Spleen (tissue), 11 donors: ENCODE results near the gene MAP7D1. TPM values are rescaled to one million over a fixed set of nuclear protein-coding genes. Genes with fewer than 3 reads are reported as not detected.
A peak's percentile ranks its signal among the peaks of the same experiment; 100 is the strongest.

ENCODE experiments used
- DNase-seq: peaks from one replicate; pipeline ENCODE4 v3.0.0-alpha.2; 2020
- H3K27ac ChIP-seq, 8 donors: fragments of 200-600 bp; sonication (generic) in 7 of 8; 1 replicate in 4 of 8; 2 replicates in 4 of 8; pipeline versions ENCODE4 v1.5.0 to v1.8.0; 2016 to 2021; ENCODE audit warnings: inconsistent platforms in 4 of 8, mild to moderate bottlenecking in 4 of 8, moderate library complexity in 1 of 8
- H3K27me3 ChIP-seq, 7 donors: fragments of 200-600 bp; sonication (generic) in 6 of 7; replicated peaks in 1 of 7; 1 replicate in 4 of 7; 2 replicates in 3 of 7; pipeline versions ENCODE4 v1.5.0 to v1.8.0; 2016 to 2021; ENCODE audit warnings: inconsistent platforms in 3 of 7, mild to moderate bottlenecking in 1 of 7
- H3K36me3 ChIP-seq, 6 donors: fragments of 200-600 bp; sonication (generic) in 5 of 6; 1 replicate in 4 of 6; 2 replicates in 2 of 6; pipeline versions ENCODE4 v1.5.0 to v1.8.0; 2016 to 2021; ENCODE audit warnings: inconsistent platforms in 2 of 6
- H3K4me1 ChIP-seq, 6 donors: fragments of 200-600 bp; sonication (generic) in 5 of 6; 1 replicate in 3 of 6; 2 replicates in 3 of 6; pipeline versions ENCODE4 v1.5.0 to v1.8.0; 2016 to 2021; ENCODE audit warnings: inconsistent platforms in 3 of 6
- H3K4me3 ChIP-seq, 8 donors: fragments of 200-600 bp; sonication (generic) in 7 of 8; 1 replicate in 4 of 8; 2 replicates in 4 of 8; pipeline versions ENCODE4 v1.5.0 to v1.8.0; 2016 to 2021; ENCODE audit warnings: inconsistent platforms in 4 of 8, mild to moderate bottlenecking in 4 of 8, moderate library complexity in 2 of 8
- H3K9me3 ChIP-seq, 8 donors: fragments of 200-600 bp; sonication (generic) in 7 of 8; 1 replicate in 4 of 8; 2 replicates in 4 of 8; pipeline versions ENCODE4 v1.5.0 to v1.8.0; 2016 to 2021; ENCODE audit warnings: inconsistent platforms in 4 of 8
- POLR2A ChIP-seq, 3 donors: fragments of 450-650 bp; IDR thresholded peaks; one replicate each; pipeline ENCODE4 v1.5.1; 2017; ENCODE audit warnings: antibody characterized with exemption in 3 of 3, mild to moderate bottlenecking in 1 of 3
- POLR2AphosphoS5 ChIP-seq, 3 donors: sonication (generic); formaldehyde crosslinking; IDR thresholded peaks; one replicate each; pipeline ENCODE4 v1.5.1; 2017; ENCODE audit warnings: antibody characterized with exemption in 3 of 3
- WGBS, 5 donors: extraction: QIAGEN DNeasy Blood & Tissue Kit in 3 of 5; methylation state at CpG; one replicate each; pipeline versions ENCODE4 v1.1.5 to v1.1.7; 2013 to 2018; 5-methylcytosine and 5-hydroxymethylcytosine counted together
- intact Hi-C: fragments of 100-400 bp; cut with DNase I; formaldehyde crosslinking; loops from one replicate; pipeline ENCODE4 v1.15.0; 2023; ENCODE audit warnings: low total_unique reads
- polyA plus RNA-seq, 3 donors: library from polyadenylated mRNA; stranded (reverse); fragments of 200-250 nt; gene quantifications; one replicate each; pipeline ENCODE4 v1.2.1, GENCODE V29; 2013
- total RNA-seq, 7 donors: library from RNA; depleted of rRNA in 3 of 7; stranded (reverse); fragments of >200 nt in 3 of 7; fragmentation: NEBNext Ultra II Directional in 4 of 7; extraction: Animal tissue kit (Norgen Biotek cat#: 25700) in 4 of 7; gene quantifications; one replicate each; pipeline versions ENCODE4 v1.1.0 to v1.2.1, GENCODE V29; 2016 to 2021
- TF ChIP-seq, protein P1 (sequence below), 11 experiments: fragments of 200-600 bp in 7 of 11; fragments of 450-650 bp in 4 of 11; sonication (generic) in 4 of 11; IDR thresholded peaks in 8 of 11; conservative IDR thresholded peaks in 3 of 11; 1 replicate in 7 of 11; 2 replicates in 4 of 11; pipeline versions ENCODE4 v1.4.0 to v1.8.0; 2016 to 2021; ENCODE audit warnings: antibody characterized with exemption in 11 of 11, inconsistent platforms in 4 of 11, mild to moderate bottlenecking in 1 of 11
- donor health status: healthy with polysubstance abuse.
- donor health status: DM: no; HTN: no; CAD: no; lungs with moderate emphysema.
- donor health status: DM: no; HTN: no; CAD: no.
- donor health status: Bipolar disorder and iron deficiency.
- donor health status: healthy.
- donor health status: DM: no; HTN: no; CAD: no.
- donor health status: DM: yes; HTN: yes; CAD: no.

The MAP7D1 gene
- total and polyA plus RNA-seq, 10 donors, result 30.4 to 116 (median 88.0) TPM

DNA sequence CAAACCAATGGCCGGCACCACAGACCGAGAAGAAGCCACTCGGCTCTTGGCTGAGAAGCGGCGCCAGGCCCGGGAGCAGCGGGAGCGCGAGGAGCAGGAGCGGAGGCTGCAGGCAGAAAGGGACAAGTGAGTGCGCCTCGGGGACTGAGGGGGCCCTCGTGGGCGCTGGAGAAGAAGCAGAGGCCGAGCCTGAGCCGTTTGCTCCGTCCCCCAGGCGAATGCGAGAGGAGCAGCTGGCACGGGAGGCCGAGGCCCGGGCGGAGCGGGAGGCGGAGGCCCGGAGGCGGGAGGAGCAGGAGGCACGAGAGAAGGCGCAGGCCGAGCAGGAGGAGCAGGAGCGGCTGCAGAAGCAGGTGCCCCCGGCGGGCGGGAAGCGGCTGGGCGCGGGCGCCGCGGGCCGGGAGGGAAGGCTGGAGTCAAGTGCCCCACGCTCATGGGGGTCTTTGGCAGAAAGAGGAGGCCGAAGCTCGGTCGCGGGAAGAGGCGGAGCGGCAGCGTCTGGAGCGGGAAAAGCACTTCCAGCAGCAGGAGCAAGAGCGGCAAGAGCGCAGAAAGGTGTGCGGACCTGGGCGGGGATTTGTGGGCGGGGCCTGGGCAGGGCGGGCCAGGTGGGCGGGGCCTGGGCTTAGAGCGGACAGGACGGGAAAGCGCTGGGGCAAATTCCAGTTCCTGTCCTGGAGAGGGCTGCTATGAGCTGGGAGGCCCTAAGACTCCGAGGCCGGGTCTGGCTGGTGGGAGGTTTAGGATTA lies 22.7 kb downstream of the MAP7D1 start:
- no peak for DNase-seq
- Histone ChIP-seq H3K4me1 (peaks cover 0 to 35% (median 11%) of the 10 kb centered on the region in 6 donors), H3K9me3 (no peaks in the 10 kb centered on the region), H3K27ac (peak overlapping the region in 2 of 8 donors; percentile 18 to 26), H3K36me3 (peaks cover 3 to 90% (median 78%) of the 10 kb centered on the region in 6 donors), H3K4me3 (no peak overlapping the region), H3K27me3 (no peaks in the 10 kb centered on the region)
- WGBS, 5 donors, result 90 to 94% (median 91%) methylated on average over 54 to 62 of the region's 62 CpGs
- TF ChIP-seq POLR2AphosphoS5 (IDR thresholded peaks at IDR 0.05), result peak in 1 of 3 donors; percentile 71
- TF ChIP-seq POLR2A (IDR thresholded peaks at IDR 0.05), result no peak
- intact Hi-C loops, result no loop called here

DNA sequence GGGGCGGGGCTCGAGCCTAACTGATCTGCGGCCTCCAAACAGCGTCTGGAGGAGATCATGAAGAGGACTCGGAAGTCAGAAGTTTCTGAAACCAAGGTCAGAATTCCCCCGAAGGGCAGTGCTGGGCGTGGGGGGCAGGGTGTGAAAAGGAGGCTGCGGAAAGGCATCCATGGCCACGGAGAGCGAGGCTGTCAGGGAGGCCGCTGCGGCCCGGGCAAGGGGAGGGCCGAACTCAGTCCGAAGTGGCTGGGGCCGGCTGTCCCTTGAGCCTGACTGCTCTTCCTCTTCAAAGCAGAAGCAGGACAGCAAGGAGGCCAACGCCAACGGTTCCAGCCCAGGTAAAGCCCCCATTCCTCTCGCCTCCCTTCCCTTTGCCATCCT lies 23.2 kb downstream of the MAP7D1 start:
- no peak for DNase-seq
- intact Hi-C loops, result no loop called here

DNA sequence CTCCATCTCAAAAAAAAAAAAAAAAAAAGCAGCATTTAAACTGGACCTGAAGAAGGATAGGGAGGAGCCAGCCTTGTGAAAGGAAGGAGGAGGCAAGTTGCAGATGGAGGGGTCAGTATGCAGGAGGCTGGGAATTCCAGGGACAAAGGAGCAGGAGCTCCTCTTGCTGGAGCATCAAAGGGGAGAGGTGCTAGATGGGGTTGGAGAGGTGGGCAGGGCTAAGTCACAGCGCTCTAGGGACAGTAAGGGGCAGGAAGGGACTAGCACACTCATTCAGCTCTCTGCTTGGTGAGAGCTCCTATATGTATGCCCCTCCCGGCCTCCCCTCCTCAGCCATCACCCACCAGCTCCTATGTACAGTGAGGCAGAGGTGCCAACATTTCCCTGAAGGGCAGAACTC lies 26.8 kb downstream of the MAP7D1 start:
- H3K4me1 ChIP-seq, result peaks cover 2 to 15% (median 4%) of the 10 kb centered on the region in 6 donors
- peaks cover 3 to 49% (median 37%) of the 10 kb centered on the region in 6 donors for H3K36me3 ChIP-seq
- no peak for DNase-seq
- intact Hi-C loops, result no loop called here
- no peak overlapping the region for H3K4me3 ChIP-seq
- no peaks in the 10 kb centered on the region for H3K9me3 ChIP-seq
- WGBS, 5 donors, result 78 to 100% (median 89%) methylated on average over 2 of the region's 2 CpGs
- peak overlapping the region in 2 of 8 donors; percentile 19 to 22 for H3K27ac ChIP-seq
- TF ChIP-seq, protein P1, sequence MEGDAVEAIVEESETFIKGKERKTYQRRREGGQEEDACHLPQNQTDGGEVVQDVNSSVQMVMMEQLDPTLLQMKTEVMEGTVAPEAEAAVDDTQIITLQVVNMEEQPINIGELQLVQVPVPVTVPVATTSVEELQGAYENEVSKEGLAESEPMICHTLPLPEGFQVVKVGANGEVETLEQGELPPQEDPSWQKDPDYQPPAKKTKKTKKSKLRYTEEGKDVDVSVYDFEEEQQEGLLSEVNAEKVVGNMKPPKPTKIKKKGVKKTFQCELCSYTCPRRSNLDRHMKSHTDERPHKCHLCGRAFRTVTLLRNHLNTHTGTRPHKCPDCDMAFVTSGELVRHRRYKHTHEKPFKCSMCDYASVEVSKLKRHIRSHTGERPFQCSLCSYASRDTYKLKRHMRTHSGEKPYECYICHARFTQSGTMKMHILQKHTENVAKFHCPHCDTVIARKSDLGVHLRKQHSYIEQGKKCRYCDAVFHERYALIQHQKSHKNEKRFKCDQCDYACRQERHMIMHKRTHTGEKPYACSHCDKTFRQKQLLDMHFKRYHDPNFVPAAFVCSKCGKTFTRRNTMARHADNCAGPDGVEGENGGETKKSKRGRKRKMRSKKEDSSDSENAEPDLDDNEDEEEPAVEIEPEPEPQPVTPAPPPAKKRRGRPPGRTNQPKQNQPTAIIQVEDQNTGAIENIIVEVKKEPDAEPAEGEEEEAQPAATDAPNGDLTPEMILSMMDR (IDR thresholded peaks at IDR 0.05 in 8 of 11, conservative IDR thresholded peaks at IDR 0.05 in 3 of 11), result no peak
- no peak for TF ChIP-seq POLR2A (IDR thresholded peaks at IDR 0.05)
- TF ChIP-seq POLR2AphosphoS5 (IDR thresholded peaks at IDR 0.05), result peak in 2 of 3 donors; percentile 10 to 22
- no peaks in the 10 kb centered on the region for H3K27me3 ChIP-seq

More for the DNA sequence above, 23.2 kb downstream of the MAP7D1 start:
- H3K36me3 ChIP-seq, result peaks cover 3 to 84% (median 72%) of the 10 kb centered on the region in 6 donors
- H3K27ac ChIP-seq, result peak overlapping the region in 1 of 8 donors; percentile 1
- H3K27me3 ChIP-seq, result no peaks in the 10 kb centered on the region
- peaks cover 0 to 32% (median 11%) of the 10 kb centered on the region in 6 donors for H3K4me1 ChIP-seq
- H3K4me3 ChIP-seq, result no peak overlapping the region
- H3K9me3 ChIP-seq, result no peaks in the 10 kb centered on the region
- peak in 1 of 3 donors; percentile 44 for TF ChIP-seq POLR2AphosphoS5 (IDR thresholded peaks at IDR 0.05)
- TF ChIP-seq, protein P1 (IDR thresholded peaks at IDR 0.05 in 8 of 11, conservative IDR thresholded peaks at IDR 0.05 in 3 of 11), result no peak
- WGBS, 5 donors, result 82 to 92% (median 88%) methylated on average over 19 of the region's 19 CpGs

DNA sequence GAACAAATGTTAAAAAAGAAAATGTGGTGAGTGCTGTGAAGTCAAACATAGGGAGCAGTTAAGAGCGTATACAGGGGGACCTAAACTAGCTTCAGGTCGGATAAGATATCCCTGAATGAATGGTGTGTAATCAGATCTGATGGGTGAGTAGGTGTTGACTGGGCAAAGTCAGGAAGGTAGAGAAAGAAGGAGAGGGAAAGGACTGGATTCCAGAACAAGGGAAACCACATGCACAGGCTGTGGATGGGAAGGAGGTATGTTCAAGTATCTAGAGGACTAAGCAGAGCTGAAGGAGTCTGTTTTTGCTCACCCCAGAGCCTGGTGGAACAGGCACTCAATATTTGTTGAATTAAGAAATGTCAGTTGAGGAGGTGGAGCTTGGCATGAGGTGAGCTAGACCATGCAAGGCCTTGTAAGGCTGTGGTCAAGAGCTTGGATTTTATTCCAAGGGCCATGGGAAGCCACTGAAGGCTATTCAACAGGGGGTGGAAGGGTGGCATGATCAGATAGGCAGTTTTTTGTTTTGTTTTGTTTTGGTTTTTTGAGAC lies 27.4 kb downstream of the MAP7D1 start:
- TF ChIP-seq, protein P1 (IDR thresholded peaks at IDR 0.05 in 8 of 11, conservative IDR thresholded peaks at IDR 0.05 in 3 of 11), result no peak
- TF ChIP-seq POLR2AphosphoS5 (IDR thresholded peaks at IDR 0.05), result peak in 1 of 3 donors; percentile 27
- TF ChIP-seq POLR2A (IDR thresholded peaks at IDR 0.05), result no peak
- DNase-seq, result no peak
- WGBS, 5 donors, result 80 to 92% (median 91%) methylated on average over 2 of the region's 2 CpGs

More for the DNA sequence above, 27.4 kb downstream of the MAP7D1 start:
- Histone ChIP-seq H3K4me3 (no peak overlapping the region), H3K4me1 (peaks cover 7 to 17% (median 9%) of the 10 kb centered on the region in 6 donors), H3K27ac (peak overlapping the region in 3 of 8 donors; percentile 5 to 22 (median 19)), H3K27me3 (no peaks in the 10 kb centered on the region), H3K9me3 (no peaks in the 10 kb centered on the region), H3K36me3 (peaks cover 3 to 42% (median 31%) of the 10 kb centered on the region in 6 donors)
- intact Hi-C loops, result no loop called here
